DMS53 (cell line): ENCODE results near the gene HAUS2.
"Not testable (repeated sequence)": the region's sequence is repeated elsewhere in the genome, so short reads cannot be mapped to it uniquely, and the experiment has no call there.

ENCODE experiments used
- DNase-seq: peaks from one replicate; lab custom pipeline; 2025; lab: John Stamatoyannopoulos, UW

Gene HAUS2

DNA sequence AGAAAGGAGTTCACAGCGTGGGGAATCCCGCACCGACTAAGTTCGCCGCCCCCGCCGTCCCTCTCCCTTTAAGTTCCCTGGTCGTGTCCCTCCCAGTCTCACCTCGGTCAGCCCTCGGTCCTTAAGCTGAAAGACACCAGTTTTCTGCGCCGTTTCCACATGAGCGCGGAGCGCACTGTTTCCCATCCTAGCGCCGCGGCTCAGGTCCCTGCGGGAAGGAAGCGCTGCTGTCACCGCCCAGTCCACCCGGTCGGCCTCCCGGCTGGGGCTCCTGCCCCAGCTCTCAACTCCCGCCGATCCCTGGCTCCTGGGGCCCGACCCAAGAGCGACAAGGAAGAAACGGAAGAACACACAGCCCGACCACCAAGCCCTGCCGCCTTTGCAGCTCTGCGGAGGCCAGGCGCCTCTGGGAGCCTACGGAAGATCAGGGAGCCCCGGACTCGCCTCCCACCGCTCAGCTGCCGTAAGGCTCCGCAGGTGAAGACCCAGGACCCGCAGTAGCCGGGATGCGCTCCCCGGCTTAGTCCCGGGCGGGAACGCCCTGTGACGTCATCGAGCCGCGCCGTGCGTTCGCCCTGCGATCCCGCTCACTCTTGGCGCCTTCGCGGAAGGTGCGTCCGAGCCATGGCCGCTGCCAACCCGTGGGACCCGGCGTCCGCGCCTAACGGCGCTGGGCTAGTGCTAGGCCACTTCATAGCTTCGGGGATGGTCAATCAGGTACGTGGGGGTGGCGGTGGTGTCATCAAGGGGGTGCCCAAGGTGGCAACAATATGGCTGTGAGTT lies at the start of gene HAUS2, which contains the start of gene LRRC57:
Gene HAUS2, plus strand, starts transcription at position 590 of the 783 bp plus-strand sequence. Its CDS starts 35 bp downstream, at position 625.
Gene LRRC57, minus strand, starts transcription at position 545 of the 783 bp plus-strand sequence. Its CDS starts 359 bp downstream, at position 186.
- peak; percentile 92 for DNase-seq

DNA sequence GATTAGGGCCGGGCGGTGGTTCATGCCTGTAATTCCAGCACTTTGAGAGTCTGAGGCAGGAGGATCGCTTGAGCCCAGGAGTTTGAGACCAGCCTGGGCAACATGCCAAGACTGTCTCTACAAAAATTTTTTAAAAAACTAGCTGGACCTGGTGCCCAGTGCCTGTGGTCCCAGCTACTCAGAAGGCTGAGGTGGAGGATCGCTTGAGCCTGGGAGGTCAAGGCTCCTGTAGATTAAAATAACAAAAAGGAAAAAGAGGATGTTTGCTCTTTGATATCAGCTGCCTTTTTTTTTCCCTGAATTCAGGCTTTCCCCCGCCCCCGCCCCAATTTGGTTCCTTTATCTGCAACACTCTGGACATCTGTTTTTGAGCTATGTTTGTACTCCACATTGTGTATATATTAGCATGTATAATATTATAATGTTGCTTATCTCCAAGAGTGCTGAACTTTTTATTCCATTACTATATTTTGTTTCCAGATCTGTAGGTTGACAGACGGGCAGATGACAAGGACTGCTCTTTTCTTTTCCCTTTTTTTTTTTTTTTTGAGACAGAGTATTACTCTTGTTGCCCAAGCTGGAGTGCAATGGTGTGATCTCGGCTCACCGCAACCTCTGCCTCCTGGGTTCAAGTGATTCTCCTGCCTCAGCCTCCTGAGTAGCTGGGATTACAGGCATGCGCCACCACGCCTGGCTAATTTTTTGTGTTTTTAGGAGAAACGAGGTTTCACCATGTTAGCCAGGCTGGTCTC lies 48.6 kb upstream of the HAUS2 start:
- no peak for DNase-seq

DNA sequence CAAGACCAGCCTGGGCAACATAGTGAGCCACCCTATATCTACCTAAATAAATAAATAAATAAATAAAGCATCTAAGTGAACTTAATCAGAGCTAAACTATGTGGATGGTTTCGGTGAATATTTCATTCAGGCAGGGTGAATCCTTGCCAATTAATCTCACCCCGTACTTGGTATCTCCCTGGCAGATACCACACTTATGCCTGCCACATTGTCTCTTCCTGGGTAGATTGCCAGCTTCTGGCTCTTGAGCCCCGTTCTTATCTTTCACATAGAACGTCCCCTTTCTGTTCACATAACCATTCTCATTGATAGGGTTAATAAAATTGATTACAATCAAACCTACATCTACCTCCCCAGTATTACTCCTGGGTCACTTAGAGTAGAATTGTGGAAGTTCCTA lies 46.2 kb upstream of the HAUS2 start:
- DNase-seq: no peak

DNA sequence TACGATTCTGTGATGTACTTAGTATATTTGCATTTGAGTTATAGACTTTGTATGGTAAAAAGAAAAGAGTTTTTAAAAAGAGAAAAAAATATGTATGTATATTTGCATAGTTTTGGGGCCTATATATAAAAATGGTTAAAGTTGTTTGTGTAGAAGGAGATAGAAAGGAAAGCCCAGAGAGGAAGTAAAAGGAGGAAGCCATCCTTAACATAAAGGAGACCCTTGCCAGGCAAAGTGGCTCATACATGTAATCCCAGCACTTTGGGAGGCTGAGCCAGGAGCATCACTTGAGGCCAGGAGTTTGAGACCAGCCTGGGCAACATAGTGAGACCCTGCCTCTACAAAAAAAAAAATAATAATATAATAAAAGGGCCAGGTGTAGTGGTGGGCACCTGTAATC lies 44.8 kb upstream of the HAUS2 start:
- no peak for DNase-seq

DNA sequence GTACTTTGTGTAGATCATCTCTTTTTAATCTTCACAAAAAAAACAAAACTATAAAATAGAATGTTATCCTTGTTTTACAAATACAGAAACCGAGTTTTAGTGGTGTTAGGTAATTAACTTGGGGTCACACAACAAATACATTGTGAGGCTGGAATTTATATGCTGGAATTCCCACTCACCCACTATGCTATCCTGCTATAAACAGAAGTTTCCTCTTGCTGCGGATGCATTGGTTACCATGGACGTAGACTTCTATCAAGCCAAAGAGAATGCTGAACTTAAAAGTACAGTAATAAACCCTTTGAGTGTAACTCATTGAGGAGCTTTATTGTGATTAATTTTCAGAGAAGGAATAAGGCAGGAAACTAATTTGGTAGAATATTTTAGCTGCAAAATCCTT lies 44.0 kb upstream of the HAUS2 start:
- DNase-seq: no peak

DNA sequence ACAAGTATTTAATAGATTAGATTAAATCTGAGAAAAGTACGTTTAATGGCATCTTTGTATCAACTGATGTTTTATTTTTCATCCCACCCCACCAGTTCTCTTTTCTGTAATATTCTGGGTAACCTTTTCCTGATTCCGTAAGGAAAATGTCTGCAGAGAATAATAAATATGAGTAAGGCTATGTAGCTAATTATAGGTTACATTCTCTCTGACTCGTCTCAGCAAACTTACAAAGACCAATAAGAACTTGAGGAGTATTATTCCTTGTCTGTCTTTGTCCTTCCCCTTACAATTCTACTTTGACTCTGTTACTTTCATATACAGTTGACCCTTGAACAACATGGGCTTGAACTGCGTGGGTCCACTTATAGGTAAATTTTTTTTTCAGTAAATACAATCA lies 41.1 kb upstream of the HAUS2 start:
- no peak for DNase-seq

DNA sequence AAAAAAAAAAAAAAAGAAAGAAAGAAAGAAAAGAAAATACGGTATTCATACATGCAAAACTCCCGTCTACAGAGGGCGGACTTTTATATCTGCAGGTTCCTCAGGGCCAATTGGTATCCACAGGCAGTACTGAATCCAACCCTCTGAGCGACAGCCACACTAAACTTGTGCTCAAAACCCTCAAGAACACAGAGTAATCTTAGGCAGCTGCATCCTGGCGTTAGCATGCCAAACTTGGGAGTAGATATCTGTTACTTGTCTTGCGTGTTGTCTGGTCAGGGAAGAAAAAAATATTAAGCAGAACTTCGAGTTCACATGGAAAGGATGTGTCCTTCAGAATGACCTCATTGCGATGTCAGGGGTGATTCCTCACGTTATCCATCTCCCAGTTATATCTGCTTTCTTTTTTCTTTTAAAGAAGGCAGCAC lies 40.4 kb upstream of the HAUS2 start:
- DNase-seq: no peak

DNA sequence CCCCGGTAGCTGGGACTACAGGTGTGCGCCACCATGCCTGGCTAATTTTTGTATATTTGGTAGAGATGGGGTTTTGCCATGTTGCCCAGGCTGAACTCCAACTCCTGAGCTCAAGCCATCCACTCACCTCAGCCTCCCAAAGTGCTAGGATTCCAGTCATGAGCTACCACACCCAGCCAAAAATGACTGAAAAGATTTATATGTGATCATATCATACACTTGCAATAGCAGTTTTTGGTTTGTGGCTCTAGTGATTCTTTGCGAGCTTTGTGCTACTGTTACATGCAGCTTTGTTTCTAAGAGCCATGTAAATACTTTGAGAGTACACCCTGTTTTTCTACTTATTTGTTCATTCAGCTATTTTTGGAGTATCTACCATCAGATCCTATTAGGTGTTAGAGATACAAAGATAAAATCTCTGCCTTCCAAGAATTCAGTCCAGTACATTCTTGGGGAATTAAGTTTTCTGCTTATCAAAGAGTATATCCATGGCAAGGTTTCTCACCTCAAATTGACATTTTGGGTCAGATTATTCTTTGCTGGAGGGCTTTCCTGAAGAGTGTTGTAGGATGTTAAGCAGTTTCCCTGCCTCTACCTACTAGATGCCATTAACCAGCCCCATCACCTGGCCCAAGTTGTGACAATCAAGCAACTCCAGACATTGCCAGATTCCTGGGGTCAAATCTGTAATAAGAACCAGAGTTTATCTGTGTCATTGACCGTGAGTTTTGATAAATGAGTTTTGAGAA lies 38.2 kb upstream of the HAUS2 start:
- no peak for DNase-seq

DNA sequence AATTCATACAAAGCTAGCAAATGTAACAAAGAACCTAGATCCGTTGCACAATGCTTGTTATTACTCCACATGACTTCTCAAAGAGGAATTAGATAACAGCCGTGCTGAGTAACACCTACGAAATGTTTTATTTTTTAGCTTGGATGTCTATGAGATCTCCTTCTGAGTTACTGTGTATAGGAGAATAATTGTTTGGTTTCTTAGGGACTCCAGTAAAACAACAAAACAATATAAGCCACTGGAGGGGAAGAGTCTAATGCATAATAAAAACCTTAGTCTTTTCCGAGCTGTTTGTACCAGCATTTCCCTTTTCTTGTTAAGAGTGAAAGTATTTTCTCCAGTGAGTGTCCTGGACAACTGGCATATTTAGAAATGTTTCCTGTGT lies 37.6 kb upstream of the HAUS2 start:
- DNase-seq: no peak

DNA sequence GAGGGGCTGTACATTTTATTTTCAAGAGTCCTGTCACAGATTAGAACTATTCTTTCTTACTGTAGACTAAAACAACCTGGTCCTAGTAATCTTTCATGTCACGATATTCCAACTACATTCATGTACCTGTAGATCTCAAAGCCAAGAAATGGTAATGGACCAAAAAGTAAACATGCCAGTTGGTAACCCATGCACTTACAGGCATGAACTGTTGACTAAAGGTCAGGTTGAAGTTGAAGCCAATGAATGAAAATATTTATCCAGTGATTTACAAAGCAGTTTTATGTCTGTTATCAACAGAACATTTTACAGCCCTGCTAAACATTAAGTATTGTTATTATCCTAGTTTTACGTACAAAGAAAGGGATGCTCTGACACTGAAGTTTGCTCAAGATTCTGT lies 25.3 kb upstream of the HAUS2 start:
- DNase-seq: peak; percentile 7

DNA sequence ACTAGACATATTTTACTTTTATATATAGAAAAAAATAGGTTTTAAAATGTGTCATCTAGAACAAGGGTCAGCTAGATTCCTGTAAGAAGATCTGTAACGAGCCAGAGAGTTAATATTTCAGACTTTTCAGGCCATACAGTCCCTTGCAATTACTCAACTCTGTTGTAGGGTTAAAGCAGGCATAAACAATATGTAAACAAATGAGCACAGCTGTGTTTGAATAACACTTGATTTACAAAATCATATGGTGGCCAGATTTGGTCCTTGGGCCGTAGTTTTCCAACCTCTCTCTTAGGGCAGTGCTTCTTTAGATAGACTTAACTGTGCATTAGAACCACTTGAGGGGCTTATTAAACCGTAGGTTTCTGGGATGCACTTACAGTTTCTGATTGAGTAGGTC lies 19.7 kb upstream of the HAUS2 start:
- no peak for DNase-seq

DNA sequence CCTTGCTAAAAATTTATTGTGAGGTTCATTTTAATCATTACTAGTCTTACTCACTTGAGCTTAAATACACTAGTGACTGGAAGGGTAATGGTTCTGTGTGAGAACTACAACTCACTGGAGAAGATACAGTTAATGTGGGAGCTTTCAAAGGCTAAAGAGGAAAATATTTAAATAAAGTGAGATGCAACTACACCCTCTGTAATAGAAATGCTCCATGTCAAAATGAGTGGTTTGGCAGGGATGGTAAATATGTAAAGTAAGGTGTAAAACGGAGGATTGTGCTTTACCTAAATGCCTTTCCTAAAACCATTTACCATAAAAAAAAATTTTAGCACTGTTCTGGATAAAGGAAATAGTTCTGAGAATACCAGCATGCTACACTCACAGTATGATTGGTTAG lies 15.4 kb upstream of the HAUS2 start:
- DNase-seq: no peak

DNA sequence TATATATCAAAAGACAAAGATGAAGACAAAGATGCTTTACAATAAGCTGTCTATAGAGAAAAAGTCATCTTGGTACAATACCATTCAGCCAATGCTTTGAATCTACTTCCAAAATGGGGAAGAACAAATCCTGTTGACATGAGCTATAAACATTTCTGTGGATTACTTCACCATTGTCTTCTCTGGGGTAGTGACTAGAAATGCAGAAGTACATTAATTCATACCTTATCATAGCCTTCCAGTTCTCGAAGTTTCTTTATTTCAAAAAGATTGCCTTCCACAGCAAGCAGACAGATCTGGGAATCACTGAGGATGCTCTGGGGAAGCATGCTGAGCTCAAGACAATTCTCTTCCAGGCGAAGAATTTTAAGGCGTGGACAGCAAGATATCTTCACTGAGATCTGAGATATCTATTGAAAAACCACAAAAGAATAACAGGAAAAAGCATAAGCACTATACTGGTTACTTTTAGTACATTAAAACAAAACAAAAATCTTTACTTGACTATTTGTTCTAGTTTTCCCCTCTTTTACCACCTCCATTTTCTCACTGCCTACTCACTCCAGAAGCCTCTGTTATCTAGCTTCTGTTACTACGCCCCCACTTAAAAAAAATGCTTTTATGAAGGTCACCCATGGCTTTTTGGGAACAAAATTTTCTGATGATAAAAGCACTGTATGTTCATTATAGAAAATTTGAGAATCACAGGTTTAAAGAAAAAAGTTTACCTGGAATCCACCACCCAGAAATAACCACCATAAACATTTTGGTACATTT lies 3.6 kb upstream of the HAUS2 start:
- no peak for DNase-seq

DNA sequence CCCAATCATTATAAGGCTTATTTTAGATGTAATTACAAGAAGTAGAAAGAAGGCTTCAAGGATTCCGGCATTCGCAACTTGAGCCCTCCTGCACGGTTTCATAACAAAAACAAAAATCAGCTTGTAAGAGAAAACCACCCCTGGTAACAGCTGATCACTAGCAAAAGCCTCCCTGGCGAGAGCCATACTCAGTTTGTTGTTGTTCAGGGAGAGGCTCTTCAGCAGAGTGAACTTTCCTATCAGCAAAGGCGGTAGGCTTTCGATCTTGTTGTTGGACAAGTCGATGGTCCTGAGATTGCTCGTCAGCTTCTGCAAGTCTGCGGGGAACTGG lies 755 bp upstream of the HAUS2 start:
- DNase-seq: no peak

DNA sequence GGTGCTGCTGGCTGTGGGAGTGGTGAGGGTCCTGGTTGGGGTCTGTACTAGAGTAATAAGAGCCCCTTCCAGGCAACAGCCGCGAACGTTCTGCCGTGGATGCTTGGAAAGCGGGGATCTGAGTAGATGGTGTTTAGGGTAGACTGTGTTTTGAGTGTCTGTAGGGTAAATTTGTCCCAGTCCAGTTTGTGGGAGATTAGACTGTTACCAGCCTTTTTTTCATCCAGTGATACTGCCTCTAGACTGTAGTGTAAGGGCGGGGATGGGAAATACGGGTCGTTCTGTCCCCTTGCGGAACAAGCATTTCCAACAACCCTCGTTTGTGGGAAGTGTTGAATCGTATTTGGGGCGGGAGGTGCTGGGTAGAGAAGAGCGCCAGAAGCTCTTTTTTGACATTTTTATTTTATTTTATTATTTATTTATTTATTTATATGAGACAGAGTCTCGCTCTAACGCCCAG lies 424 bp downstream of the HAUS2 start:
- peak; percentile 63 for DNase-seq

DNA sequence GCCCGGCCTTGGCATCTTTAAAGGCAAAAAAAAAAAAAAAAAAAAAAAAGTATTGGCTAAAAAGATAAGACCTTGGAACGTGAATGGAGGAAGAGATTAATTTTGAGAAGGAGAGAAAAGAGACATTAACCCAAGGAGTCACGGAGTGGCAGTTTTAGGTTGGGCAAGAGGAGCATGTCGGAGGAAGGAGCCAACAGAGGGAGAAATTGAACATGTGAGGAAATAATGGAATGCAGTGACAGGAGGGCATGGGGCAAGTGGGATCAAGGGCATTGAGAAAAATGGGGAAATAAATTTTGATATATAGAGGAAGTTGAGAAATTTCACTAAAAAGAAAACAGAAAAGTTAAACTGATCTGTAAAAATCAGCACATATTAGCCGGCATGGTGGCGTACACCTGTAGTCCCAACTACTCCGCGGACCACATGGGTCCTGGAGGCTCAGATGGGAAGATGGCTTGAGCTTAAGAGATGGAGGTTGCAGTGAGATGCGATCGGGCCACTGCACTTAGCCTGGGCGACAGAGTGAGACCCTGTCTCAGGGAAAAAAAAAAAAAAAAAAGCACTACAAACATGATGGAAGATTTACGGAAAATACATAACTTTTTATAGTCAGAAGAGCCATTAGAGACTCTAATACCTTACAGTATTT lies 1.2 kb downstream of the HAUS2 start:
- no peak for DNase-seq

DNA sequence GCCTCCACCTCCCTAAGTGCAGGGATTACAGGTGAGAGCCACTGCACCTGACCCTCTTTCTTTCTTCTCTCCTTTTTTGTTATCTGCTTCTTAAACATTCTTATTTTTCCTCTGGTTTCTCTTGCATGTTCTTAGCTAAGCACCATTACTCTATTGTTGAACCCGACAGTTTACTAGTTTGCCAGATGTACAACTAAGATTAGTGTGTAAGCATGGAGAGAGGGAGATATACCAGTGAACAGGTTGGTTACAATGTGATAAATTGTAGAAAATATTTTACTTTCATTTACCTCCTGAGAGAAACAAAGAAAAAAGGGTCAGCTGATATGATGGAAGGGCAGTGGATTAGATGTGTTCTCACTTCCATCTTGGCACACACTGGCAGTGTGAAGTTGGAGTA lies 4.9 kb downstream of the HAUS2 start:
- DNase-seq: no peak

DNA sequence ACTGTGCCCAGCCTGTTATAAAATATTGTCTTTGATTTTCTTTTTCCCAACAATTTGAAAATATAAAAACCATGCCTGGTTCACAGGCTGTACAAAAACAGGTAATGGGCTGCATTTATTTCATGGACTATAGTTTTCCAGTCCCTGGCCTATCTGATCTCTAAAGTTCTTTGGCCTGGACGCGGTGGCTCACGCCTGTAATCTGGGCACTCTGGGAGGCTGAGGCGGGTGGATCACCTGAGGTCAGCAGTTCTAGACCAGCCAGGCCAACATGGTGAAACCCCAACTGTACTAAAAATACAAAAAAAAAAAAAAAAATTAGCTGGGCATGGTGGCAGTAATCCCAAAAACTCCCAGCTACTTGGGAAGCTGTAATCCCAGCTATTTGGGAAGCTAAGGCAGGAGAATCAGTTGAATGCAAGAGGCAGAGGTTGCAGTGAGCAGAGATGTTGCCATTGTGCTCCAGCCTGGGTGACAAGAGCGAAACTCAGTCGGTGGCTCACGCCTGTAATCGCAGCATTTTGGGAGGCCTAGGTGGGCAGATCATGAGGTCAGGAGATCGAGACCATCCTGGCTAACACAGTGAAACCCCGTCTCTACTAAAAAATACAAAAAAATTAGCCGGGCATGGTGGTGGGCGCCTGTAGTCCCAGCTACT lies 8.0 kb downstream of the HAUS2 start:
- not testable (repeated sequence) for DNase-seq

DNA sequence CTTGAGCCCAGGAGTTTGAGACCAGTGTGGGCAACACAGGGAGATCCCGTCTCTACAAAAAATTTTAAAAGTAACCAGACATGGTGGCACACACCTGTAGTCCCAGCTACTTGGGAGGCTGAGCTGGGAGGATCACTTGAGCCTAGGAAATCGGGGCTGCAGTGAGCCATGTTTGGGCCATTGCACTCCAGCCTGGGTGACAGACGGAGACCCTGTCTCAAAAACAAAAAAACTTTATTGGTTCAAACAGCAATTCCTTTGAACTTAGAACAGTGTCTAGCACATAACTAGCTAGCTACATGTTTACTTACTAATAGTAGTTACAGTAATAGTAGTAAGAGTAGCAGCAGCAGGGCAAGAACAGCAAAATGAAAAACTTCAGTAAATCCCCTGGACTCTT lies 10.1 kb downstream of the HAUS2 start:
- no peak for DNase-seq

DNA sequence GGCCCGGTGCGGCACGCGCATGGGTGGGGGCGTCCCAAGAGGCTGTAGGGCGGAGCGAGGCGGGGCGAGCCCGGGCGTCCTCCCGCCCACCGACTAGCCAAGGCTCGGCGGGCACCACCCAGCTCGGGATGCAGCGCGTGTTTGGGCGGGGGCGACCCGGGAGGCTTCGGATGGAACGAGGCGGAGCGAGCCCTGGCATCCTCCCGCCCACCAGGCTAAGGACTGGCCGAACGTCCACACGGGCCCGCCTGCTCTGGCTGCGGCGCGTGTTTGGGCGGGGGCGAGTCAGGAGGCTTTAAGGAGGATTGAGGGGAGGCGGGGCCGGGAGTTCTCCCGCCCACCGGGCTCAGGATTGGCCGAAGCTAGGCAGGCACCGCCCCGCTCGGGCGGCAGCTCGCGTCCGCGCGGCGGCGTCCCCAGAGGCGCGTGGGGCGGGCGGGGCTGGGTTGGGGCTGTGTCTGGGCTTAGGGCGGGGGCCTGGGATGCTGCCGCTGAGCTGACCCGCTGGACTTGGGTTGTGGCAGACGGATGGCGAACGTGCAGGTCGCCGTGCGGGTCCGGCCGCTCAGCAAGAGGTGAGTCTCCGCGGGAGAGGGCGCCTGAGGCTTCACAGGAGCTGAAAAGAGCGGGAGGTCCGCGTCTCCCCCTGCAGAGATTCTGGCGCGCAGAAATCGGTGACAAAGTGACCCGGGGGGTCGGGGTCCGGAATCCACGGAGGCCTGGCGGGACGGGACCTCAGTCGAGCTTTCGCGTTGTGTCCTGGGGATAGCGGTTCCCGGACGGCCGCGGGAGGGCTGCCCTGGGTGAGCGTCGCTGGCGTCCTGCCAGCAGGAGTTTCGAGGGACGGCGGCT lies 26.8 kb downstream of the HAUS2 start, which contains the start of gene STARD9:
Gene STARD9, plus strand, starts transcription at position 419 of the 852 bp plus-strand sequence. Its CDS starts 110 bp downstream, at position 529.
- peak; percentile 98 for DNase-seq
